ENCODE data around the gene NLRP9. TPM values are rescaled to one million over a fixed set of nuclear protein-coding genes. Genes with fewer than 3 reads are reported as not detected.

The NLRP9 gene
- total and polyA plus RNA-seq, 2 of the 13 experiments (the other 11 are each of a cell fraction or from before 2014, with no cell fraction given): not detected

GRCh38 chr19:55683449-55684261 is 54.5 kb downstream of the NLRP9 start (continued):
- TF ChIP-seq MAFG (CRISPR knock-in tag; IDR thresholded peaks at IDR 0.05) (no peak), POGK (CRISPR knock-in tag; conservative IDR thresholded peaks at IDR 0.05) (no peak), ZBTB25 (CRISPR knock-in tag; IDR thresholded peaks at IDR 0.05) (0 out of 2 replicates have a peak, but pooled peaks have one; percentile 15), NPAS2 (CRISPR knock-in tag; IDR thresholded peaks at IDR 0.05; ENCODE audit: borderline replicate concordance) (no peak), PRDM4 (CRISPR knock-in tag; IDR thresholded peaks at IDR 0.05; ENCODE audit: borderline replicate concordance) (no peak), ZNF850 (CRISPR knock-in tag; conservative IDR thresholded peaks at IDR 0.05) (no peak), HNF1A (IDR thresholded peaks at IDR 0.05; ENCODE audit: low read depth) (peak; percentile 41; the same call in 1 of the 2 replicates), HNF1A (CRISPR knock-in tag; IDR thresholded peaks at IDR 0.05; ENCODE audit: borderline replicate concordance) (peak; percentile 30; the same call in 1 of the 2 replicates), BRF2 (CRISPR knock-in tag; IDR thresholded peaks at IDR 0.05) (no peak), ZNF441 (CRISPR knock-in tag; IDR thresholded peaks at IDR 0.05; ENCODE audit: borderline replicate concordance) (no peak), MYPOP (CRISPR knock-in tag; IDR thresholded peaks at IDR 0.05) (0 out of 2 replicates have a peak, but pooled peaks have one; percentile 43), ZNF790 (CRISPR knock-in tag; IDR thresholded peaks at IDR 0.05; ENCODE audit: borderline replicate concordance) (no peak), GTF2F1 (IDR thresholded peaks at IDR 0.05; ENCODE audit: low read length) (no peak), ZNF775 (CRISPR knock-in tag; IDR thresholded peaks at IDR 0.05; ENCODE audit: borderline replicate concordance) (no peak), ZNF678 (CRISPR knock-in tag; IDR thresholded peaks at IDR 0.05) (no peak), ZFP36L1 (CRISPR knock-in tag; IDR thresholded peaks at IDR 0.05) (no peak)
